ENCODE results near the gene NOVA2. TPM values are rescaled to one million over a fixed set of nuclear protein-coding genes. Genes with fewer than 3 reads are reported as not detected.
"Not testable (repeated sequence)": the region's sequence is repeated elsewhere in the genome, so short reads cannot be mapped to it uniquely, and the experiment has no call there.

NOVA2 gene
- total RNA-seq, 1 donor from 2014 or later = not detected

DNA sequence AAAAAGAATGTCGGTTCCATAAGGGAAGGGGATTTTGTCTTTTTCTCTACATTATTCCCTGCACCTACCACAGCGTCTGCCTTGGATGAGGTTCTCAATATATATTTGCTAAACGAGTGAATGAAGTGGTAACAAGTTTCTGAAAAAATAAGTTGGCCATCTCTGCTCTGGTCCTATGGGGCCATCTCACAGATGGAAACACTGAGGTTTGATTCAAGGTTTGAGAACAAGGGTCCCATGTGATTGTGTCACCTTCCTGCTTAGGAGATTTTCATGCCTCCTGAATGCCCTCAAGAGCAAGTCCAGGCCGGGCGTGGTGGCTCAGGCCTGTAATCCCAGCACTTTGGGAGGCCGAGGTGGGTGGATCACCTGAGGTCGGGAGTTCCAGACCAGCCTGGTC is 74.4 kb downstream of the NOVA2 start:
- DNase-seq (ENCODE audit: low read depth) = no peak

DNA sequence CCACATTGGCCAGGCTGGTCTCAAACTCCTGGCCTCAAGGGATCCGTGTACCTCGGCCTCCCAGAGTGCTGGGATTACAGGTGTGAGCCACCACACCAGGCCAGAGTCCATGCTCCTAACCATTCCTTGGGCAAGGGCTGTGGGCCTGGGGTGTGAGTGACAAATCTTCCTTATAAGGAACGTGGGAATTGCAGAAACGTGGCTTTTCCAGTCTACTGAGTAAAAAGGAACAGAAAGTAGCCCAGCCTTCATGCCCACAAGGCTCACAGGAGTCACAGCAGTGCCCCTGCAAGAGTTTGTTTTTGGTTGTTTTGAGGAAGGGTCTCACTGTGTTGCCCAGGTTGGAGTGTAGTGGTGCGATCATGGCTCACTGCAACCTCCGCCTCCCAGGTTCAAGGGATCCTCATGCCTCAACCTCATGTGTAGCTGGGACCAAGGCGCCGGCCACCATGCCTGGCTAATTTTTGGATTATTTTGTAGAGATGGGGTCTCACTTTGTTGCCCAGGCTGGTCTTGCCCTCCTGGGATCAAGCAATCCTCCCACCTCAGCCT is 76.3 kb downstream of the NOVA2 start:
- no peak for DNase-seq (ENCODE audit: low read depth)

DNA sequence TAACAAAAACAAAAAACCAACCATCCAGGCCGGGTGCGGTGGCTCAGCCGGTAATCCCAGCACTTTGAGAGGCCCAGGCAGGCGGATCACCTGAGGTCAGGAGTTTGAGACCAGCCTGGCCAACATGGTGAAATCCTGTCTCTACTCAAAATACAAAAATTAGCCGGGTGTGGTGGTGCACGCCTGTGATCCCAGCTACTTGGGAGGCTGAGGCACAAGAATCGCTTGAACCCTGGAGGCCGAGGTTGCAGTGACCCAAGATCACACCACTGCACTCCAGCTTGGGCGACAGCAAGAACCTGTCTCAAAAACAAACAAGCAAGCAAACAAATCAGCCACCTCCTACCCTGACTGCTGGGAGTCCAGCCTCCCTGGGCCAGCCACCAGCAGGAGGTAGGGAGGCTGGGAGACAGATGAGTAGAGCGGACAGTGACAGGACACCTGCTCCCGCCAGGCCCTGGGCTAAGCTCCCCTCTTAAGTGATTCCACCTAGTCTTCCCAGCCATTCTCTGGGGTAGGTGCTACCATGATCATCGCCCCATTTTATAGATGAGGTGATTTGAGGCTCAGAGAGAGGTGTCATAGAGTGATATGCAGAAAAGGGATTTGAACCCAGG is 77.6 kb downstream of the NOVA2 start:
- not testable (repeated sequence) for DNase-seq (ENCODE audit: low read depth)

DNA sequence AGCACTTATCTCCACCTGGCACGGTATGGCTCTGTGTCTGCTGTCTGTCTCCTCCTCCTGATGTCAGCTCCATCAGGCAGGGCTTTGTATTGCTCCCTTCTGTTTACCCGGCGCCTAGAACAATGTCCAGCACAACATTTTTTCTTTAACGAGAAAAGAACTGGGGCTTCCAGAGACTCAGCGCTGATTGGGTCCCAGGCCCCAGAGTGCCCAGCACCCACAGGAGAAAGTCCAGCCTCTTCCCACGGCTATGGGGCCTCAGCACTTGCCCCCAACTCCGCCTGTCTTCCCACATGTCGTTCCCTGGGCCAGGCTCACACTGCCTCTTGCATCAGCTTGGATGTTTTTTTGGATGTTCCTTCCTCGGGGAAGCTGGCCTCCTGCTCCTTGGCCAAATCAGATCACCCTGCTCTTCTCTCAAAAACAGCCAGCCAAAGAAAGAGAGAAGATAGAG is 78.1 kb downstream of the NOVA2 start:
- DNase-seq (ENCODE audit: low read depth) = no peak

DNA sequence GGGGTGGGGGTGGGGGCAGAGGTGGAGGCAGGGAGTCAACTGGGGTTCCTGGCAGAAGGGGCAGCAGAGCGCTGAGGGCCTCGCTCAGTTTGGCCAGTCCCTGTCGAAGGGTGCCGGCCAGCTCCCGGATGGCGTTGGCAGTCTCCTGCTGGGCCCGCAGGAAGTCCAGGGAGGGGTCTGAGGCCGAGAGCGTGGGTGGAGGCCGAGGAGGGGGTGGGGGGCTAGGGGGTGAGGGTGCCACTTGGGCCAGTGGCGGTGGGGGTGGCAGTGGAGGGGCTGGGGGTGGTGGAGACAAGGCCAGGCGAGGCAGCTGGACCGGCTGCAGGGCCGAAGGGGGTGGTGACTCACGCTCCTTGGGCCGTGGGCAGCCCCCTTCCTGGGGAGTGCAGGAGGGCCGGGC is 82.8 kb downstream of the NOVA2 start:
- no peak for DNase-seq (ENCODE audit: low read depth)

DNA sequence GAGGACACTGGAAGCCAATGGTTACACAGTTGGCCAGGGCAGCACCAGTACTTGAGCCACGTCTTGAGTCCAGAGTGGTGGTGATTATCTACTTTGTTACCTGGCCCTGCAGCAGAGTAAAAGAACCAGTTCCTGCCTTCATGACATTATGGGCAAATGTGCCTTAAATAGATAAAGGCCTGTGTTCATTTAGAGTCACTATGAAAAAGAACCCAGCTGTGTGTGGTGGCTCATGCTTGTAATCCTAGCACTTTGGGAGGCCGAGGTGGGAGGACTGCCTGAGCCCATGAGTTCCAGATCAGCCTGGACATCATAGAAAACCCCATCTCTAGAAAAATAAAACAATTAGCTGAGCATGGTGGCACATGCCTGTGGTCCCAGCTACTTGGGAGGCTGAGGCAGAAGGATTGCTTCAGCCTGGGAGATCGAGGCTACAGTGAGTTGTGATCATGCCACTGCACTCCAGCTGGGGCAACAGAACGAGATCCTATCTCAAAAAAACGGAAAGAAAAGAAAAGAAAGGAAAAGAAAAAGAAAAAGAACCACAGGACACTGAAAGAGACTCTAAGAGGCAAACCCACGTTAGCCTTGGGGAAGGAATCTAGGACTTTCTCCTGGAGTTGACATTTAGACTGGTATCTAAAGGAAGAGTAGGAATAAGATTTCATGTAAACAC is 84.3 kb downstream of the NOVA2 start:
- no peak for DNase-seq (ENCODE audit: low read depth)

DNA sequence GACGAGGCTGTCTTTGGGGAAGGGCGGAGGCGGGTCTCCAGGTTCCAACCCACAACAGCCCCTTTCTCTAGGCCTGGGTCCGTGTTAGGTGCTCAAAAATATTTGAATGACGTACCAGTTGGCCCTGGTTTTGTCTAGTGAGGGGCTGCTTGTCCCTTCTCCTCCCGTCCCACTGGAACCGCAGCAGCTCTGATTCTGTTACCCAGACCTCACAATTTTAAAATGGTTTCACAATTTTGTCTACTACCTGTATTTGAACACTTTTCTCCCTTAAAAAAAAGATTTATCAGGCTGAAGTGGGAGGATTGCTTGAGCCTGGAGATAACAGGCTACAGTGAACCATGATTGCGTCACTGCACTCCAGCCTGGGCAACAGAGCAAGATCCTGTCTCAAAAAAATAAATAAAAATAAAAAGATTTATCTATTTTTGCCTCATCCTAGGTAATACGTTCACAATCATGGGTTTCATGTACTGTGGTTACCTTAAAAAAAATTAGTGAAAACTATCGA is 86.4 kb downstream of the NOVA2 start:
- DNase-seq (ENCODE audit: low read depth) = no peak

DNA sequence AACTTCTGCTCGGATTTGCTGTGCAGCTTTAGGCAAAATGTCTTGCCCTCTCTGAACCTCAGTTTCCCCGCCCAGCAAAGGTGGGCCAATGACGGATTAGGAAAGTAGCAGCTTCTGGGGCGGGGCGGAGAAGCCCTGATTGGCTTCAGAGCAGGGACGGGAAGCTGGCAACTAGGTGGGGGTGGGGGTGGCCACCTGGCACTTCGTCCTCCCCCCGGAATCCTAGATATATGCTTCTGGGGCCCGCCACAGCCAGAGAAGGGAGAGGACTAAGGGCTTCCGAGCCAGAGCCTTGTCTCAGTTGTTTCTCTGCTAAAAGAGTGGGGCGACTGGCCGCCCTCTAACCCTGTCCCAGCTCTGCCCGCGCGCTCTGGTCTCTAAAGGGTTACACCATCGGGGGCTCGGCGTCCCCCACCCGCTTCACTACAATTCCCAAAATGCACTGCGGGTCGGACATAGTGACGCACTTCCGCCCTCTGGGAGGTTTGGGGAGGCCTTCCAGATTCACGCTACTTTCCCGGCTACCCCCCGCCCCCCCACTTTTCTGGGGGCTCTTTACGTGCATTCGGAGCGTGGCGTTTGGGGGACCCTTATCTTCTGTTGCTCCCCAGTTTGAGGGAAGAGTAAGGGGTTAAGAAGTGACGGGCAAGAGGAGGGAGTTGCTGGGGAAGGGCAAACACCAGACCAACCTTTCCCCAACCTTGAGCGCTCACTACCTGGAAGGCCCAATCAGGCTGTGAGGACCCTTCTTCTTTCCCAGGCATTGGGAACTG is 87.1 kb downstream of the NOVA2 start:
- peak; percentile 97 for DNase-seq (ENCODE audit: low read depth)

DNA sequence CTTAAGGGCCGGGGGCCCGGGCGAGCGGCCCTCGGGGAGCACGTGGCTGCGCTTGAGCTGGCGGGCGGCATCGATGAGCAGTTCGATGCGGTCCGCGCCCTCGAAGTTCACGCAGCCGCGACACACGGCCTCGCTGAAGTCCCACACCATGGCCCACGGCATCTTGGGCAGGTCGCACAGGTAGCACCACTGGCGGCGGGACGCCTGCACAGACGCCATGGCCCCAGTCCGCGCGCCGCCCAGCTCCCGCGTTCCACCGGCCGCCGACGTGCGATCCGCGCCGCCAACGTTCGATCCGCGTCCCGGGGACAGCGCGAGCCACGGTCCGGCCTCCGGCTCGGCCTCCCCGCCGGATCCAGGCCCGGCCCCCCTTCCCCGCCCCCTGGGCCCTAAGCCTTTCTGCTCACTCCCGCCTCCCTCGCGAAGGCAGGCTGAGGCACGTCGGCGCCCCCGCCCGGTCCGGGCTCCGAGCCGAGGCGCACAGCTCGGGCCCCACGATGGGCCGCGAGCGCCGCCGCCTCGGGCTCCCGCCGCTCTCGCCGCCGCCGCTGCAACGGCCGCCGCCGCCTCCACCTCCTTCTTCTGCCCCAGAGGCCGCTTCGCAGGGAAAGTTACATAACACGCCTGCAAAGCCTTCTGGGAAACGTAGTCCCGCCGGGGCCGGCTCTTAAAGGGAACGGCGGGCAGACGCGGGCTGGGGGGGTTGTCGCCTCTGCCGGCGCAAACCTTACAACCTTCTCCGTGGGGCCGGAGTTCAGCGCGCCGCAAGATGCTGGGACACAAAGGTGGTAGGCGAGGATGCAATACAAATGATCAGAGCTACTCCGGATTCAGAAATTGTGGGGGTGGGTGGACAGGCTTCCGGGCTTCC is 87.9 kb downstream of the NOVA2 start, which contains the start of gene IRF2BP1:
Gene IRF2BP1, minus strand, starts transcription at position 586 of the 871 bp plus-strand sequence. Its CDS starts 367 bp downstream, at position 219.
- DNase-seq (ENCODE audit: low read depth) = peak; percentile 95

DNA sequence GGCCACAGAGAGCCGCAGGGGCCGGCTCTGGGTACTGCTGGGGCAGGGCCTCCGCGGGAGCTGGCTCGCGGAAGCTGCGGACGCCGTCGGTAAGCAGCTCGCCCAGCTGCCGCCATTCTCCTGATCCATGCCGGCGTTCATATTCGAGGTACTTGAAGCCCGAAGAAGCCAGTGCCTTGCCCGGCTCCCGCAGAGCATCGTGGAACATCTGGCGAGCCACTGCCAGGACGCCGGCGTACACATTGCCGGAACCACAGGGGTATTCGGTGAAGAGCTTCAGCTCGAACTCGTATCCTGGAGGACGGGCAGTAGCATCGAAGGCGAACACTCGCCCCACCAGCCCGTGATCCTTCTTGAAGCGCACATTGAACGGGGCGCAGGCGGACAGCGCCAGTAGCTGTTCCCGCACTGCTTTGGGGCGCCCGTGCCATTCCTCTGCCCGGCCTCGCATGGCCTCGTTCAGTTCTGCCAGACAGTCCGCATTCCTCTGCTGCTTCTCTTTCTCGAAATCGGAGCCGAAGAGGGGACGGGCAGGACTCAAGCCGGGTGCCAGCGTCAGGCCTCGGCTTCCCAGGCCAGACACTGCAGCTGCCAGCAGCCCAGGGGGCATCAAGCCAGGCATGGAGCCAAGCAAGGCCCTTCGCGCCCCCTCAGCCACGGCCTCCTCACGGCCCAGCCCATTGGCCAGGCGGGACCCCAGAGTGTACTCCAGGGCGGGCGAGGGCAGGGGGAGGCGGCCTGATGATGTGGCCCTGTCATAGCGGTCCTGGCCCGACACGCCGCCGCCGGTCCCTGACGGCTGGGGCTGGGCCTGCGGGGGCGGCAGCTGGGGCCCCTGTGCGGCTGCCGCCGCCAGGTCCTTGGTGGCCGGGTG is 88.7 kb downstream of the NOVA2 start:
- peak; percentile 5 for DNase-seq (ENCODE audit: low read depth)

DNA sequence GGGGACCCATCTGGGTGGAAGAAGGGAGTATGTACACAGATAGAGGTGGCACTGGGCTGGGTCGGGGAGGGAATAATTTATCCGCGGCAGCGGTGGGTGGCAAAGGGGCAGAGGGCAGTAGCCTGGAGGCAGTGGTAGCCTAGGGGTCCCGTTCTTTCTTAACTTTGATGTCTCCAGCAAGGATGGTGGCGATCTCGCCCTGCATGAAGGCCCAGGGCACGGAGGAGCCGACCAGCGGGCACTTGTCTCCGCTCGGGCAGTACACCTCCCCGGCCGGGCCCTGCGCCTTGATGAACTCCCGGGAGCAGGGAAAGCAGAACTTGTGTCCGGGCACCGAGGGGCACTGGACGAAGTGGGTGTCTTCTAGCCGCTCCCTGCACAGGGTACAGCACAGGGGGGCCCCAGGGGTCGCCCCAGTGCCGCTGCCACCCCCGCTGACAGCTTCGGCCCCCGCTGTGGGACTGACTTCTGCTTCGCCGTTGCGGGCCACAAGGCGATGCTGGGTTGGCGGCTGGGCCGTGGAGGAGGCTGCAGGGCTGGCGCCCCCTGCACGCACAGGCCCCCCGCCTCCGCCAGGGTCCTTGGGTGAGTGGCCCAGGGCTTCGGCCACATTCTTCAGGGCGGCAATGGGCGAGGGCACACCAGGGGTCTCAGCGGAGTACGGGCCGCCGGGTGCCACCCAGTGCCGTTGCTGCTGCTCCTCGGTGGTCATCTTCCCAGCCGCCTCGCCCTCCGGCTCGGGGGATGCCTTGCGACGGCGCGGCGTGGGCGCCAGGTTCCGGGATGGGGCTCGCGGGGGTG is 89.6 kb downstream of the NOVA2 start:
- DNase-seq (ENCODE audit: low read depth) = no peak

MicroRNAs encoded within 50 kb of the gene (microRNA counts, 767-probe panel; counts per million panel counts)
- microRNA hsa-miR-769-3p (not detected), microRNA hsa-miR-769-5p (not detected)

Small RNA genes lying within 50 kb of the gene (microRNA-seq; reads per million reads assigned to microRNA genes)
- gene MIR769 = 192 reads per million, percentile 64 among the genes with 10 or more reads in this experiment

Other genes starting within 250 kb of the NOVA2 start
- 9.0 TPM in 2 replicates for gene FBXO46, start 243.0 kb downstream of the NOVA2 start, total RNA-seq
- gene MEIOSIN, start 240.4 kb downstream of the NOVA2 start, total RNA-seq = not detected in 2 replicates
- gene SIX5, start 204.6 kb downstream of the NOVA2 start, total RNA-seq = 13.0 and 17.6 TPM in 2 replicates
- 907 and 1,143 TPM in 2 replicates for gene DMPK, start 191.4 kb downstream of the NOVA2 start, total RNA-seq
- gene DMWD, start 181.0 kb downstream of the NOVA2 start, total RNA-seq = 60.2 and 62.3 TPM in 2 replicates
- gene RSPH6A, start 158.6 kb downstream of the NOVA2 start, total RNA-seq = 0.11 TPM in 1 of 2 replicates, not detected in the other
- 39.8 and 40.5 TPM in 2 replicates for gene SYMPK, start 110.7 kb downstream of the NOVA2 start, total RNA-seq
- not detected in 2 replicates for gene FOXA3, start 109.5 kb downstream of the NOVA2 start, total RNA-seq
- gene IRF2BP1, start 87.7 kb downstream of the NOVA2 start, total RNA-seq = 45.1 and 52.6 TPM in 2 replicates
- 5.1 and 5.8 TPM in 2 replicates for gene MYPOP, start 71.3 kb downstream of the NOVA2 start, total RNA-seq
- not detected in 2 replicates for gene NANOS2, start 59.1 kb downstream of the NOVA2 start, total RNA-seq
- 7.0 and 10.9 TPM in 2 replicates for gene CCDC61, start 21.6 kb upstream of the NOVA2 start, total RNA-seq
- not detected in 2 replicates for gene PGLYRP1, start 49.2 kb upstream of the NOVA2 start, total RNA-seq
- gene IGFL4, start 67.1 kb upstream of the NOVA2 start, total RNA-seq = 0.10 and 0.91 TPM in 2 replicates
- gene IGFL3, start 150.8 kb upstream of the NOVA2 start, total RNA-seq = not detected in 2 replicates
- gene IGFL2, start 174.4 kb upstream of the NOVA2 start, total RNA-seq = not detected in 2 replicates